ENCODE results near the gene PPP1R14B.

Gene PPP1R14B

DNA sequence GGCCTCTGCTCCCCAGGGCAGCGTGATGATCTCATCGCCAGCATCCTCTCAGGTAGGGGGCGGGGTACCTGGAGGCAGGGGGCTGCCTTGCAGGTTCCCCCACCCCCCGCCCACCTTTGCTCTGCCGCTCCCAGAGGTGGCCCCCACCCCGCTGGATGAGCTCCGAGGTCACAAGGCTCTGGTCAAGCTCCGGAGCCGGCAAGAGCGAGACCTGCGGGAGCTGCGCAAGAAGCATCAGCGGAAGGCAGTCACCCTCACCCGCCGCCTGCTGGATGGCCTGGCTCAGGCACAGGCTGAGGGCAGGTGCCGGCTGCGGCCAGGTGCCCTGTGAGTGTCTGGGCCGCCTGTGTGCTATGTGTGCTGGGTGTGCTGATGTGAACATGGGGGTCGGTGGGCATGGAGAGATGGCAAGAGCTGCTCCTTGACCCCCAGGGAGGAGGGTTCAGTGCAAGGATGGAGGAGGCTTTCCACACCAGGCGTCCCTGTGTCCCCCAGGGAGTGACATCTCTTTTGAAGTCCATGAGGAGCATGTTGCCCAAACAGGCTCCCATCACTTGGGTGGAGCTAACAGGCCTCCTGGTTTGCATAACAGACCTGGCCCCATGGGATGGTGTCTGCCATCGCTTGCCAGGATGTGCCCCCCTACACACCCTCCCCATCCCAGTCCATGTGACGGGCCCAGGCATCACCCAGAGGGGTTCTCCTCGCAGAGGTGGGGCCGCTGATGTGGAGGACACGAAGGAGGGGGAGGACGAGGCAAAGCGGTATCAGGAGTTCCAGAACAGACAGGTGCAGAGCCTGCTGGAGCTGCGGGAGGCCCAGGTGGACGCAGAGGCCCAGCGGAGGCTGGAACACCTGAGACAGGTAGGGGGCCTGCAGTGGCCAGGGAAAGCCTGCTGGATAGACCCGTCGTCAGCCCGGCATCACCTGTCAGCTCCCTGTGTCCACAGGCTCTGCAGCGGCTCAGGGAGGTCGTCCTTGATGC is 18.7 kb upstream of the PPP1R14B start:
- Histone ChIP-seq H3K4me3 (ENCODE audit: low read depth, low read length) (no peak overlapping the region), H3K27ac (ENCODE audit: low read depth, low read length) (no peak overlapping the region)

GRCh38 chr11:64264371-64264852 is 17.7 kb upstream of the PPP1R14B start:
- Histone ChIP-seq H3K4me1 (ENCODE audit: control insufficient read depth, insufficient read depth, low read length, unreplicated experiment) (peaks cover 29% of the 10 kb centered on the region), H3K27me3 (ENCODE audit: insufficient read depth, low read length) (no peaks in the 10 kb centered on the region), H3K4me3 (ENCODE audit: low read depth, low read length) (no peak overlapping the region), H3K36me3 (ENCODE audit: insufficient read depth, low read length) (peaks cover 16% of the 10 kb centered on the region), H2AFZ (ENCODE audit: low read length, unreplicated experiment) (no peak overlapping the region), H3K79me2 (ENCODE audit: control insufficient read depth, insufficient read depth, low read length, unreplicated experiment) (no peaks in the 10 kb centered on the region), H3K27ac (ENCODE audit: low read depth, low read length) (no peak overlapping the region)

More for the DNA sequence above, 18.7 kb upstream of the PPP1R14B start:
- Histone ChIP-seq H3K79me2 (ENCODE audit: control insufficient read depth, insufficient read depth, low read length, unreplicated experiment) (no peaks in the 10 kb centered on the region), H3K4me1 (ENCODE audit: control insufficient read depth, insufficient read depth, low read length, unreplicated experiment) (peaks cover 29% of the 10 kb centered on the region), H3K36me3 (ENCODE audit: insufficient read depth, low read length) (peaks cover 8% of the 10 kb centered on the region; the same call in 1 of the 2 replicates), H2AFZ (ENCODE audit: low read length, unreplicated experiment) (no peak overlapping the region), H3K27me3 (ENCODE audit: insufficient read depth, low read length) (no peaks in the 10 kb centered on the region)

- no peak overlapping the region for H3K27ac ChIP-seq (ENCODE audit: low read depth, low read length)
- no peaks in the 10 kb centered on the region for H3K79me2 ChIP-seq (ENCODE audit: control insufficient read depth, insufficient read depth, low read length, unreplicated experiment)
- H3K36me3 ChIP-seq (ENCODE audit: insufficient read depth, low read length): peaks cover 18% of the 10 kb centered on the region
- no peak overlapping the region for H2AFZ ChIP-seq (ENCODE audit: low read length, unreplicated experiment)
- no peaks in the 10 kb centered on the region for H3K27me3 ChIP-seq (ENCODE audit: insufficient read depth, low read length)
- H3K4me3 ChIP-seq (ENCODE audit: low read depth, low read length): no peak overlapping the region
- H3K4me1 ChIP-seq (ENCODE audit: control insufficient read depth, insufficient read depth, low read length, unreplicated experiment): peaks cover 26% of the 10 kb centered on the region
These were observed 17.2 kb upstream of the PPP1R14B start for GRCh38 chr11:64263947-64264317.

DNA sequence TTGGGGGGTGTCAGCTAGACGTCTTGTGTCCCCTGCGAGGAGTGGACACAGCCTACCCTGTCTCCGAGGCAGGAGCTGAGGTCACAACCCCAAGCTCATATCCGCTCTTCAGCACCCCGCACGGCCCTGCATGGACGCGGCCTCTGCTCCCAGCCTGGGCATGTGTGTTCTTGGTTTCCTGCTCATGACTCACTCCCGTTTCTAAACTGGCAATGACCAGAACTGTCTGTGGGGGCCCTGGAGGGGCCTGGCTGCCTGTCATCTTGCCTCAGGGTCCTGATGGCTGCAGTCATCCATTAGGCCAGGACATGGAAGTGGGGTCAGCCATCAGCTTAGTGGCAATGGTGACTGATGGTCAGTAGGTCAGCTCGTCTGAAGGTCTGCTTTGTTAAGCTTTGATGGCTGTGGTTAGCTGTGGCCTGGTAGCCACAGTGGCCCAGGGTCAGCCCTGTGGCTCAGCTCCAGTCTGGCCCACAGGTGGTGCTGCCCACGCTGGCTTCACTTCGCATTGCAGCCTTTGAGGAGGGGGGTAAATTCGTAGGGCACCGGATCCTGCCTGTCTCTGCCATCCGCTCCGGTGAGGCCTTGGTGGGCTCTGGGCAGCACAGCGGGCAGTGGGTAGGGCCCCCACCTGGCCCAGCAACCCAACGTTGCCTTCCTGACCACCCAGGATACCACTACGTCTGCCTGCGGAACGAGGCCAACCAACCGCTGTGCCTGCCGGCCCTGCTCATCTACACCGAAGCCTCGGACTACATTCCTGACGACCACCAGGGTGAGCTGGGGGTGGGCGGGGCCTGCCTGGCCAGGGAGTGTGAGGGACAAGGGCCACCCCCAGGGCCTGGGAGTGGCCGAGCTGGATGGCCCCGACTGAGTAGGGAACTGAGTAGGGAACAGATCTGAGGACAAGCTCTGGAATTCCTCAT is 16.5 kb upstream of the PPP1R14B start:
- H3K4me3 ChIP-seq (ENCODE audit: low read depth, low read length): no peak overlapping the region
- H3K27me3 ChIP-seq (ENCODE audit: insufficient read depth, low read length): no peaks in the 10 kb centered on the region
- peaks cover 18% of the 10 kb centered on the region for H3K36me3 ChIP-seq (ENCODE audit: insufficient read depth, low read length)
- peaks cover 19% of the 10 kb centered on the region for H3K4me1 ChIP-seq (ENCODE audit: control insufficient read depth, insufficient read depth, low read length, unreplicated experiment)
- H2AFZ ChIP-seq (ENCODE audit: low read length, unreplicated experiment): no peak overlapping the region
- H3K27ac ChIP-seq (ENCODE audit: low read depth, low read length): no peak overlapping the region
- no peaks in the 10 kb centered on the region for H3K79me2 ChIP-seq (ENCODE audit: control insufficient read depth, insufficient read depth, low read length, unreplicated experiment)

DNA sequence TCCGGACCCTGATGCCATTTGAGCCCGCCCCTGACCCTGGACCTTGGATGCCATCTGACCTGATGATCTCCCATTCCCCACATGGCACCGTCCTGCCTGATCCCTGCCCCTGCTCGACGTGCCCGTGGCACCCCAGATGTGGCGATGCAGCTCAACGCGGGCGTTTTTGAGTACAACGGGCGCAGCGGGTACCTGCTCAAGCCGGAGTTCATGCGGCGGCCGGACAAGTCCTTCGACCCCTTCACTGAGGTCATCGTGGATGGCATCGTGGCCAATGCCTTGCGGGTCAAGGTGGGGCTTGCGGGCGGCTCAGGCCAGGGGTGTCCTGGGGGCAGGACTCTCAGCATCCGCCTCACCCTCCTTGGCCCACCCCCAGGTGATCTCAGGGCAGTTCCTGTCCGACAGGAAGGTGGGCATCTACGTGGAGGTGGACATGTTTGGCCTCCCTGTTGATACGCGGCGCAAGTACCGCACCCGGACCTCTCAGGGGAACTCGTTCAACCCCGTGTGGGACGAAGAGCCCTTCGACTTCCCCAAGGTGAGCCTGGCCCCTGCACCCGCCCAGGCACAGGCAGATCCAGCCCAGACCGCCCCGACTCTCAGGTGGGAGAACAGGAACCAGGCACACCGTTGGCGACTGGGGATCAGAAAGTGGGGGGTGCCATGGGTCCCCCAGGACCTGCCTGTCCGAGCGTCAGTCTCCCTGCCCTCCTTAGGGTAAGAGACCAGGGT is 15.7 kb upstream of the PPP1R14B start:
- H2AFZ ChIP-seq (ENCODE audit: low read length, unreplicated experiment): no peak overlapping the region
- H3K27ac ChIP-seq (ENCODE audit: low read depth, low read length): no peak overlapping the region
- H3K27me3 ChIP-seq (ENCODE audit: insufficient read depth, low read length): no peaks in the 10 kb centered on the region
- no peak overlapping the region for H3K4me3 ChIP-seq (ENCODE audit: low read depth, low read length)
- peaks cover 12% of the 10 kb centered on the region for H3K4me1 ChIP-seq (ENCODE audit: control insufficient read depth, insufficient read depth, low read length, unreplicated experiment)
- H3K36me3 ChIP-seq (ENCODE audit: insufficient read depth, low read length): peaks cover 18% of the 10 kb centered on the region
- H3K79me2 ChIP-seq (ENCODE audit: control insufficient read depth, insufficient read depth, low read length, unreplicated experiment): no peaks in the 10 kb centered on the region

DNA sequence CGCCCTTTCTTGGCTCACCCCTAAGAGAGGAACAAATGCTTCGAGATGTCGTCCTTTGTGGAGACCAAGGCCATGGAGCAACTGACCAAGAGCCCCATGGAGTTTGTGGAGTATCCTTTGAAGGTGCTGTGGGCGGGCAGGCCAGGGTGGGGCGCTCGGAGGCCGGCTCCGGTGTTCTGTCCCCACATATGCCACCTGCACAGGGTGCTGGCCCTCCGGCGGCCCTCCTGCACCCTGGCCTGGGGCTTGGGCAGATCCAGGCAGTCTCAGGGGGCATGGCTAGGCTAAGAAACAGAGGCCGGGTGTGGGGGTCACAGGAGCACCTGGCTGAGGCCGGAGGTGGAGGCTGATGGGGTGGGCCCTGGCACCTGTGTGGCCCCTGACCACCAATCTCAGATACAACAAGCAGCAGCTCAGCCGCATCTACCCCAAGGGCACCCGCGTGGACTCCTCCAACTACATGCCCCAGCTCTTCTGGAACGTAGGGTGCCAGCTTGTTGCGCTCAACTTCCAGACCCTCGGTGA is 14.9 kb upstream of the PPP1R14B start:
- no peaks in the 10 kb centered on the region for H3K79me2 ChIP-seq (ENCODE audit: control insufficient read depth, insufficient read depth, low read length, unreplicated experiment)
- peaks cover 19% of the 10 kb centered on the region for H3K36me3 ChIP-seq (ENCODE audit: insufficient read depth, low read length)
- H3K27ac ChIP-seq (ENCODE audit: low read depth, low read length): no peak overlapping the region
- H3K27me3 ChIP-seq (ENCODE audit: insufficient read depth, low read length): no peaks in the 10 kb centered on the region
- peaks cover 12% of the 10 kb centered on the region for H3K4me1 ChIP-seq (ENCODE audit: control insufficient read depth, insufficient read depth, low read length, unreplicated experiment)
- H3K4me3 ChIP-seq (ENCODE audit: low read depth, low read length): no peak overlapping the region
- H2AFZ ChIP-seq (ENCODE audit: low read length, unreplicated experiment): no peak overlapping the region

DNA sequence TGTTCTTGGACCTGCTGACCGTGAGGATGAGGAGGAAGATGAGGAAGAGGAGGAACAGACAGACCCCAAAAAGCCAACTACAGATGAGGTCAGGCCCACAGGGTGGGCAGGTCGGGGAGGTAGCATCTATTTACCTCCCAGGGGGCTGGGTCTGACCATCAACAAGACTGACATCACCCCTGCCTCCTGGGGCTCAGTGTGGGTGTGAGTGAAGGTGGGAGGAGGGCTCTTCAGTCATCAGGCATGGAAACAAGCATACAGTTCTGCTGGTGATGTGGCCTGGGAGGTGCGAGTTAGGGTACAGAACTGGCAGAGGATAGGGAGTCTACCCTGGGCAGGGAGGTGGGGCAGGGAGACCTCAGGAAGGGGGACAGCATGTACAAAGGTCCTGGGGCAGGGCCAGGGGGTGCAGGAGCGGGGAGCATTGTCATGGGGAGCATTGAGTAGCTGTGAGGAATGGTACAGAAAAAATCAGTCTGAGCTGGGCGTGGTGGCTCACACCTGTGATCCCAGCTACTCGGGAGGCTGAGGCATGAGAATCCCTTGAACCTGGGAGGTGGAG is 13.5 kb upstream of the PPP1R14B start:
- no peak overlapping the region for H2AFZ ChIP-seq (ENCODE audit: low read length, unreplicated experiment)
- H3K27ac ChIP-seq (ENCODE audit: low read depth, low read length): no peak overlapping the region
- no peaks in the 10 kb centered on the region for H3K27me3 ChIP-seq (ENCODE audit: insufficient read depth, low read length)
- H3K4me3 ChIP-seq (ENCODE audit: low read depth, low read length): no peak overlapping the region
- H3K36me3 ChIP-seq (ENCODE audit: insufficient read depth, low read length): peaks cover 23% of the 10 kb centered on the region
- no peaks in the 10 kb centered on the region for H3K79me2 ChIP-seq (ENCODE audit: control insufficient read depth, insufficient read depth, low read length, unreplicated experiment)
- H3K4me1 ChIP-seq (ENCODE audit: control insufficient read depth, insufficient read depth, low read length, unreplicated experiment): peaks cover 12% of the 10 kb centered on the region

DNA sequence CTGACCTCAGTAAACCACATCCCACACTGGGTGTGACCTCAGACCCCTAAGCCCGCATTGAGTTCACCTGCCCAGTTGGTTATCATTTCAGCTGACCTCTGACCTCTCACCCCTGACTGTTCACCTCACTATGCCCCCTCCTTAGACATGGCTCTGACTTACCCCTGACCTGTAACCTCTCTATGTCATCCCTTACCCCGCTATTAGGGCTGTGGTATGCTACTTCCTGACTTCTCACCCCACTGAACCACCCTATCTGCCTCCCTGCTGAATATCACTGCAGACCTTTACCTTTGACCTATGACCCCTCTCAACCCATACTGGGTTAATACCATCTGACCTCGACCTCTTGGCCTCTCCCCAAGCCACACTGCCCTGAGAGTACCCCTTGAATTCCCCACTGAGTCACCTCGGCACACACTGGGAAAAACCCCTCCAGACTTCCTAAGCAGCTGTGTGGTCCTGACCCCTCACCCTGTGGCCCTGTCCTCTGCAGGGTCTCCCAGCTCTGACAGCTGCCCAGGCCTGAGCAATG is 12.9 kb upstream of the PPP1R14B start:
- Histone ChIP-seq H3K79me2 (ENCODE audit: control insufficient read depth, insufficient read depth, low read length, unreplicated experiment) (no peaks in the 10 kb centered on the region), H3K27me3 (ENCODE audit: insufficient read depth, low read length) (no peaks in the 10 kb centered on the region), H3K27ac (ENCODE audit: low read depth, low read length) (no peak overlapping the region), H3K36me3 (ENCODE audit: insufficient read depth, low read length) (peaks cover 23% of the 10 kb centered on the region), H3K4me1 (ENCODE audit: control insufficient read depth, insufficient read depth, low read length, unreplicated experiment) (peaks cover 12% of the 10 kb centered on the region), H2AFZ (ENCODE audit: low read length, unreplicated experiment) (no peak overlapping the region), H3K4me3 (ENCODE audit: low read depth, low read length) (no peak overlapping the region)

- Histone ChIP-seq H3K4me1 (ENCODE audit: control insufficient read depth, insufficient read depth, low read length, unreplicated experiment) (peaks cover 12% of the 10 kb centered on the region), H3K27ac (ENCODE audit: low read depth, low read length) (no peak overlapping the region), H3K36me3 (ENCODE audit: insufficient read depth, low read length) (peaks cover 23% of the 10 kb centered on the region), H3K4me3 (ENCODE audit: low read depth, low read length) (no peak overlapping the region), H2AFZ (ENCODE audit: low read length, unreplicated experiment) (no peak overlapping the region), H3K27me3 (ENCODE audit: insufficient read depth, low read length) (no peaks in the 10 kb centered on the region), H3K79me2 (ENCODE audit: control insufficient read depth, insufficient read depth, low read length, unreplicated experiment) (no peaks in the 10 kb centered on the region)
These were observed 12.3 kb upstream of the PPP1R14B start for GRCh38 chr11:64258946-64259532.

Measured in ACC112 (cell line).